SIG-M5 treated with dmso at 0.1 percent for 504 hours (cell line): ENCODE results near the gene LPIN2.
"Not testable (repeated sequence)": the region's sequence is repeated elsewhere in the genome, so short reads cannot be mapped to it uniquely, and the experiment has no call there.

Source experiments
- DNase-seq: peaks from one replicate; lab custom pipeline; 2025; ENCODE audit not compliant: unreplicated experiment; lab: John Stamatoyannopoulos, UW

LPIN2 gene

DNA sequence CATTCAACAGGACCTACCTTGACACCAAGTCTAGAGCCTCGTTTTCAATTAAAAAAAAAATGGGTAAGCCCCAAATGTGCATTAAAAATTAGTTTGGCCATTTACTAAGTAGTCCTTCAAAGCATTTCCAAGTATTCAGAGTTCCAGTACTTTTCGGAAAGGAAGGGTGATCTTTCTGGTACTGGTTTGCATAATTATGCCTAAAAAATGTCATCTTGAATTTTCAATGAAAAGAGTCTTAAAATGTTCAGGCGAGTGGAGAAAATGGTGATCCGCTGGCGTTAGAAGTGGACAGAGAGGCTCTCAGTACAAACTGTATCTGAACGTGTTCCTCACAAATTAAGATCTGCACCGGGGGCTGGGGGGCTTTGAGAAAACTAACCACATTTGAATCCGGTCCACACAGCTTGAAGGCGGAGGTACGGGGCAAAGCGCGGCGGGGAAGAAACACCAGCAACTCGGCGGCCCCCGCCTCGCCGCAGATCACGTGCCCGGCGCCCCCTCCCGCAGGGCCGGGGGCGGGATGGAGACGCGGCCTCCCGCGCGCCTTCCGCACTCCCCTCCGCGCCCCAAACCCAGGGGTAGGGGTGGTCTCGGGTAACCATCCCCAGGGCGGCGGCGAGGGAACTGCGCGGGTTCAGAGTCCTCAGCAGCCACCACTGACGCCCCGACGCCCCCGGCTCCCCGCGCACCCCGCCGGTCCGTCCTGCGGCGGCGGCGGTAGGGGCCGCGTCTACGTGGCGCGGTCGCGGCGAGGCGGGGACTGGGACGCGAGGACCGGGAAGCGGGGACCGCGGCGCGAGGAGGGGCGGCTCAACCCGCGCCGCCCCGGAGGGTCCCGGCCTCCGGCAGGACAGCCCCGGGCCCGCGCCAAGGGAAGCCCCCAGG is 564 bp downstream of the LPIN2 start:
- peak; percentile 24 for DNase-seq

DNA sequence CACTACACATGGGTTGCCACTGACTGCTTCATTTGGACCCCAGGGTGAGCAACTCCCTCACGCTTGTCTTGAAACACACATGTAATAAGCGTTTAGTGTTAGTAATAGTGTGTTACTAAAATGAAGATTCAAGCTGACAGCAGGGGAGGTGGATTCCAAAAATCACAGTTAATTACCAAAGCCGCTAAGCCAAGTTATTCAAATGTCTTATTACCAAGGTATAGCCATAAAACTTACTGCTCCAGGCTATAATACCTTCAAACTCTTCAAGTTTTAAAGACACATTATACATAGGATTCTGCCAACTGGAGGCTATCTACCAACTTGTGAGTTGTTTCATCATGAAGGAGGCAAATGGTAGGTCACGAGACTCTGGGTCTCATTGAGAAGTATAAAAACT is 2.9 kb downstream of the LPIN2 start:
- DNase-seq, result no peak

DNA sequence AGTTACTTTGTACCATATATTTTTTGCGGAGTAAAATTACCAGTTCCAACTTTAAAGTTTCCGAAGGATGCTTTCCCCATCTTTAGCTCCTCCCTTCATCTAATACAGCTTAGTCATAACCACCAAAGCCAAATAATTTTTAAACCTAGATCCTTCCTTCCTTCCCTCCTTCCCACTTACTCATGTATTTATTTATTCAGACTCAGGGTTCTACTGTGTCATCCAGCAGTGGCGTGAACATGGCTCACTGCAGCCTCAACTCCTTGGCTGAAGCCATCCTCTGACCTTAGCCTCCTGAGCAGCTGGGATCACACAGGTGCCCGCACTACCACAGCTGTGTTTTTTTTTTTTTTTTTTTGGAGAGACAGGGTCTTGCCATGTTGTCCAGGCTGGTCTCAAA is 4.4 kb downstream of the LPIN2 start:
- DNase-seq, result no peak

DNA sequence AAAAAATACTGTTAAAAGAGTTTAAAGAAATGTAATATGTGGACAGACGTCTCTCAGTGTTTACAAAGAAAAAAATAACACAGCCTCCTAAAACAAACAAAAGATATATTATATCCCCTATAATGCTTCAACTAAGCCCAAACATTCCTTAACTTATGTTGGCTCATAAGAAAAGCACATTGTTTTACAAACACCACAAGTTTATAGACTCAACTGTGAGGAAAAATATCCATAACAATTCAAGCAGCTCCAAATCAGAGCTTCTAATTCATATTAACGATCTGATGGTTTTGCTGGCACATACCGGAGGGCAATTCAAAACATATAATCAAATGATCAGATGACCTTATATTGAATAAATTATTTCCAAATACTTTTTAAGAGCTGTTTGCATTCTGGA is 5.5 kb downstream of the LPIN2 start:
- no peak for DNase-seq

DNA sequence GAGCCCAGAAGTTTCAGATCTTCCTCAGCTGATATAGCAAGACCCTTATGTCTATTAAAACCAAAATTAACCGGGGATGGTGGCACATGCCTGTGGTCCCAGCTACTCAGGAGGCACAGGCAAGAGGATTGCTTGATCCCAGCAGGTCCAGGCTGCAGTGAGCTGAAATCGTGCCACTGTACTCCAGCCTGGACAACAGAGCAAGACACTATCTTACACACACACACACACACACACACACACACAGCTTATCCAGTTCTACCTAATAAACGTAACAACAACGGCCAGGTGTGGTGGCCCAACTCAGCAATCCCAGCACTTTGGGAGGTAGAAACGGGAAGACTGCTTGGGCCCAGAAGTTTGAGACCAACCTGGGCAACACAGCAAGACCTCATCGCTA is 7.5 kb downstream of the LPIN2 start:
- DNase-seq, result no peak

DNA sequence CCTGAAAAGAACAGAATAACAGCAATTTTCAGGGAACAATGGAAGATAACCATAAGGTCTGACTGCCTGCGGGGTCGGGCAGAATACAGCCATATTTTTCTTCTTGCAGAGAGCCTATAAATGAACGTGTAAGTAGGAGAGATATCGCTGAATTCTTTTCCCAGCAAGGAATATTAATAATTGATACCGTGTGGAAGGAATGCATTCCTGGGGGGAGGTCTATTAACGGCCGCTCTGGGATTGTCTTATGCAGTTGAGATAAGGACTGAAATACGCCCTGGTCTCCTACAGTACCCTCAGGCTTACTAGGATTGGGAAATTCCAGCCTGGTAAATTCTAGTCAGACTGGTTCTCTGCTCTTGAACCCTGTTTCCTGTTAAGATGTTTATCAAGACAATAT is 9.2 kb downstream of the LPIN2 start:
- DNase-seq, result not testable (repeated sequence)

DNA sequence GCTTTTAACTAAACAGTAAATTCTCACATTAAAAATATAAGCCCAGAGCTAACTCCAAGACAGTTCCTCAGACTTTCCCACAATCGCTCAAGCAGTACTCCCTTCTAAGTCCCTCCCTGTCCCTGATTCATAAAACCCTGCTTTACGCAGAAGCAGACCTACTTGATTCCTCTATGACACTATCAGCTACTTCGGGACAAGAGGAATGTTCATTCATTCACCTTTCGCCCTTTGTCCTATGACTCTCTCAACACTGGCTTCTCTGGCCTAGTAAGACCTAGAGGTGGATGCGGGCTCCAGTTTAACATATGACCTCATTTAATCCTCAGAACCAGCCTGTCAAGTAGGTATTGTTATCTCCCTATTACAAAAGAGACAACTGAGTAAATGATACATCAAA is 10.2 kb downstream of the LPIN2 start:
- no peak for DNase-seq

DNA sequence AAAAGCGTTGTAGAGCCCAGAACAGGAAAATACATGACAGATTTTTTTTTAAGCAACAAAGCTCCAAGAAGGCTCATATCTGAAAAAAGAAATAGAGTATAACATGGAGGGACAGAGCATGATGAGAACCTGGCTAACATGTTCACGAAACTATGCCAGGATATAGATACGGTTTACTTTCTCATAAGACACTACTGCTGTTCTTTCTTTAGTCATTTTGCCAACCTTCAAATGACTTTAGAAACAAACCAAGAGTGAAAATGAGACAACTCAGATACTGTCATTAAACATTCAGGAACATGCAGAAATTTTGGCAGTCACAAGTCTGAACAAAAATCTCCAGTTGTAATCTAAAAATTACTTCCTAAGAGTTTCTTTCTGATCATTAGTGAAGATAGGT is 14.3 kb downstream of the LPIN2 start:
- no peak for DNase-seq

DNA sequence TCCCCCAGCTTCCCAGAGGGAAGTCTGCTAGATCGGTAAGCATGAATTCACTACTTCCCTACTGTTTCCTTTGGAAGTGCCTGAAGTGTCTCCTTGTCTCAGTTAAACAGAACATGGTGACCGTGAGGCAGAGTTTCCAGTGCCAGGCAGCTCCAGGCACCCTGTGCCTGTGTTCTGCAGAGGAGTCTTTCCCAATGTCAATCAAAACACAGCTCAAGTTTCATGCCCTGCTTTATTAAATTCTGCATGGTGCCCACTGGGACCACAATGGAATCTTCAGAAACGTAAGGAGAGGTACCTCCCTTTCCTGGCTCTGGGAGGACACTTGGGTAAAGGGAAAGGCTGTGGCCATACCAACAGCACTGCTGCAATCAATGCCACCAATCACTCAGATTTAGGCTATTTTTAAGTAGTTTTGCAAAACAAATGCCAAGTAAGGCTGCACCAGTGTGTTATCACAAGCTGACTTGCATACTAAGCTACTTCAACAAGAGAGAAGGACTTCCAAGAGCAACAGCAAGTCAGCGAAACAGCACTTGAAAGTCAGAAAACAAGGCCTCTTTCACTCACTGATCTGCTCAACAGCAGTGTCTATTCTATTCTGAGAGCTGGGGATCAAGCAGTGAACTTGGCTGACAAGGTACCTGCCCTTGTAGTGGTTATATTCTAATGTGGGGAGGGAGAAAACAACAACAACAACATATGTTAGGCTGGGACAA is 14.9 kb downstream of the LPIN2 start:
- DNase-seq, result no peak

DNA sequence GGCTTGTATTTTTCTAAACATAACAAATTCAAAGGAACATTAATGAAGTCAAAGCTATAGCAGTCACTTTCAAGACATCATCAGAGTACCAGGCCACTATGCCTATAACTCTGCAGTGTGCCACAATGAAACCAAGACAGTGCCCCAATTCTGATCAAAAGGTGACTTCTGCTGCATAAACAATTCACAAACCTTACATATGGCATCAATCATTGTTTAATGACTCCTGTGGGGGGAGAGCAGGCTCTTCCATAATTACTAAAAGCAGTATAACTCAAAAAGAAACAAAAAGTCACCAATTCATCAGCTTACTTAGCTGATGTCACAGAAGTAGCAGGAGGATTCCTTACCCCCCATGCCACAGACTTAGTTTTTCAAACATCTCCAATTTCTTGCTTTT is 15.5 kb downstream of the LPIN2 start:
- no peak for DNase-seq

DNA sequence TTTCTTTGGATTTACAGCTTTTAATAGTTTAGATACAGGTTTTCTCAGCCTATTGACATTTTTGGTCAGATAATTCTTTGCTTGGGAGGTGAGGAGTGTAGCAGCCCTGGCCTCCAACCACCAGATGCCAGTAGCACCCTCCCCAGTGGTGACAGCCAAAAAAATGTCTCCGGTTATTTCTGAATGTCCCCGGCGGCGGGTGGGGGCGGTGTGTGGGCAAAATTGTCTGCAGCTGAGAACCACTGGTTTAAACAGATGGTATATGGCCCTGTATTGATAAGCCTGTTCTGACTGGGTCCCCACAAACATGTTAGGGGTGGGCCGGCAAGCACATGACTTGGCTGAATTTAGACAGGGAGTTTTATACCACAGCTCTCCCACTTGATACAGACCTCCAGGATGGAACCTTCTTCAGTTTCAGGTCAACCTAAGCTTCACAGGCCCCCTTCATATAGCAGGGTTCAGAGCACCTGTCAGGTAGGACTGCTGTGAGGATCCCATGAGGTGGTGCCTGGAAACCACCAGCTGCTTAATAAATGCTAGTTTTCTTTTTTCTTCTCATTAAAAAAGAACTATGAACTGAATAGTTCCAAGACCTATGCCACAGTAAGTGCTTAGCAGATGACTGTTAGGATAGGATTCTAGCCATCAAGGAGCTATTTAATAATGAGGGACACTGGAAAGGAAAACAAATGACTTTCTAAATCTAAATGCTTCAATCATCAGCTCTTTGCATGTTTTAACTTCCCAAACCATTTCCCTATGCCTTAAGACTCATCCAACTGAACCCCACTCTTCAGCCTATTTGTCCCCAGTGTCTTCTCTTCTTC is 18.1 kb downstream of the LPIN2 start:
- peak; percentile 44 for DNase-seq

DNA sequence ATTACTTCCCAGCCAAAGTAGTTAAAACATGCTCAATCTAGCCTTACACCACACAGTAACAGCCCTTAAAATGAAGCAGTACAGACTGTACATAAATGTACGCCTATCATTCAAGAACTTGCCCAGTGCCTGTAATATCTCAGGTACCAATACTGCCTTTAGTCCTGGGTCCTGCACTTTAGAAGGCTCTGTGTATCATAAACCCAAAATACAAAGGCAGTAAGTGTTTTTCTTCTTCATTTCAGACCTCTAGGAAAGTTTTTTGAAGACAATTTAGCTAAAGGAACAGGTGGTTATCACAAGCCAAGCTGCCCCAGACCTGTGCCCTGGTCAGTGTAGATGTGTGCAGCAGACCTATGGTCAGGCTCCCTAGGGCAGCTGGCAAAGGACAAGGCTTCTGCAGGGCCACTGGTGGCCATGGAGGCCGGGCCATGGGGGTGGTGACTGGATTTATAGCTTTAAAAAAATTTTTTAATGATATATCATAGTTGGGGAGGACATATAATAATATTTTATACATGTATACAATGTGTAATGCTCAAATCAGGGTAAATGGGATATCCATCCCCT is 18.8 kb downstream of the LPIN2 start:
- DNase-seq, result no peak

DNA sequence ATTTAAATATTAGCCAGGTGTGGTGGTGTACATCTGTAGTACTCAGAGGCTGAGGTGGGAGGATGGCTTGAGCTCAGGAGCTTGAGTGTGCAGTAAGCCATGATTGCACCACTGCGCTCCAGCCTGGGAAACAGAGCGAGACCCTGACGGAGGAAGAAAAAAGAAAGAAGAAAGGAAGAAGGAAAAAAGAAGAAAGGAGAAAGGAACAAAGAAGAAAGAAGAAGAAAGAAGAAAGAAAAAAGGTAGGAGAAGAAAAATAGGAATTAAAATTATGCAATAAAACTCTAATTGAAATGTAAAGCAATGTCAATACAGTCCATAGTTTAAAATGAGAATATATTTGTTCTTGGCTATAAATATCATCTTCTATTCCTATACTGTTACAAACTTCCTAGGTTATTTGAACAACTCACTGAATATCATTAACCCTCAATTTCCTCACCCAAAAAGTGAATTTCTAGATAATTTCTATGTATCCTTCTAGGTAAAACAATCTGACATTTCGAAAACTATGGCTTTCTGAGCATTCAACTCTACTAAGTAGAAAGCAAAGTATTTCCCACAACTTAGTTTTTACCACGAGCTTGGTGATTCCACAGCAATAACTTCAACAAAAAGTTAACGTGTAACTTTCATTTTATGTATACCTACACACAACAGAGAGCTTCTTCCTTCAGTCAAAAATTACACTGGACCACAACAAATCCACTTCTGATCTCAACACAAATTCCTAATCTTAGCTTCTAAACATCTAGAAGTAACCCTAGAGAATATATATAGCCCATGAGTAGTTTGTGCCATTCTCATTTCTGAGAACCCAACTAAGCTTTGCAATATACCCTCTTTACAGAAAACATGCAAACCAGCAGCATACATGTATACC is 19.7 kb downstream of the LPIN2 start:
- DNase-seq, result no peak

DNA sequence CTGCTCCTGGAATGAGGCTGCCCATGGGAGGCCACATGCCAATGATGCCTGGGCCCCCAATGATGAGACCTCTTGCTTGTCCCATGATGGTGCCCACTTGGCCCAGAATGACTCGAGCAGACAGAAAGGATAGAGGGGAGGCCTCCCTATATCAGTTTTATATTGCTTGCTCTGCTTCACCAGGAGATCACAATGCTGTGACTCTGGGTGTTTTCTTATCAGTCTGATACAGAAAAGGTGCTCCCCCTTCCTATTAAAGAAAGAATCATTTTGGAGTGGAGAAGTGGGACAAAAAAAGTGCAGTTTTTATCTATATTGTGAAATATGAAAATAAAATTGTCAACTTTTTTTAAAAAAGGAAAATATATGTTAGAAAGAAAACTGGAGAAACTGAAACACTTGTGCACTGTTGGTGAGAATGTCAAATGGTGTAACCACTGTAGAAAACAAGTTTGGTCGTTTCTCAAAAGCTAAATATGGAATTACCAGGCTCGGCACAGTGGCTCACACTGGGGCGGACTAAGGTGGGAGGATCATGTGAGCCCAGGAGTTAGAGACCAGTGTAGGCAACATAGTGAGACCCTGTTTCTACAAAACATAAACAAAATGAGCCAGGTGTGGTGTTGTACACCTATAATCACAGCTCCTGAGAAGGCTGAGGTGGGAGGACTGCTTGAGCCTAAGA is 21.8 kb downstream of the LPIN2 start:
- DNase-seq, result no peak

DNA sequence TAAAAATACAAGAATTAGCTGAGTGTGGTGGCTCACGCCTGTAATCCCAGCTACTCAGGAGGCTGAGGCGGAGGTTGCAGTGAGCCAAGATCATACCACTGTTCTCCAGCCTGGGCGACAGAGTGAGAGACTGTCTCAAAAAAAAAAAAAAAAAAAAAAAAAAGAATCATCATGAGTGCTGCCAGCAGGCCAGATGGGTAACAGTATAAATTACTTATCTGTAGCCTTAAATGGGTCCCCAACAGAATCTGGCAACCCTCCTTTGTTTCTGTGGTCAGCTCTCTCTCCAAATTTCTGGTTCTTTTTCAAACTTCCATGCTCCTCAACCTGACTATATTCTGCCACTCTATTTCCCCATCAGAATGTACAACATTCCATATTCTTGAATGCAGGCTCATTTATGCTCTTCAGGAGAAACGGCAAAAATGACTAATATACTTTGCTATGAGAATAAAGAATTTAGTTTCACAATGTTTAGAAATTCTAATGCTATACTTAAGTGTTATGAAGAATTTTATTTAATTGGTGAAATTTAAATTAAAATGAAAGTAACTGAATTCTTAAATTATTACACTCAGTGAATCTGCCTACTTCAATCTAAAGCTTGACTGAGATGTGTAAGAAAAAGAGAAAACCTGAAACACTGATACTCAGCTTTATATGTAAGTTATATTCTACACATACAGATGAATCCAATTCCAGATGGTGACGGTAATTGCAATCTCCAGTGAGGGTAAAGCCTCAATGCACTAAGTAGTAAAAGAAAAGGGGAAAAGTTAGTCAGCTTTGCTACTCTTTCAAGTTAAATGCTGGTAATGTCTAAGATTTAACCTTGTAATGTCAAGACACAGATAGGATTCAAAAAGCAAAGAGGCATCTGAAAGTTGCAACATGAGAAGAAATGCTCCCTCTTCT is 24.8 kb downstream of the LPIN2 start:
- no peak for DNase-seq

DNA sequence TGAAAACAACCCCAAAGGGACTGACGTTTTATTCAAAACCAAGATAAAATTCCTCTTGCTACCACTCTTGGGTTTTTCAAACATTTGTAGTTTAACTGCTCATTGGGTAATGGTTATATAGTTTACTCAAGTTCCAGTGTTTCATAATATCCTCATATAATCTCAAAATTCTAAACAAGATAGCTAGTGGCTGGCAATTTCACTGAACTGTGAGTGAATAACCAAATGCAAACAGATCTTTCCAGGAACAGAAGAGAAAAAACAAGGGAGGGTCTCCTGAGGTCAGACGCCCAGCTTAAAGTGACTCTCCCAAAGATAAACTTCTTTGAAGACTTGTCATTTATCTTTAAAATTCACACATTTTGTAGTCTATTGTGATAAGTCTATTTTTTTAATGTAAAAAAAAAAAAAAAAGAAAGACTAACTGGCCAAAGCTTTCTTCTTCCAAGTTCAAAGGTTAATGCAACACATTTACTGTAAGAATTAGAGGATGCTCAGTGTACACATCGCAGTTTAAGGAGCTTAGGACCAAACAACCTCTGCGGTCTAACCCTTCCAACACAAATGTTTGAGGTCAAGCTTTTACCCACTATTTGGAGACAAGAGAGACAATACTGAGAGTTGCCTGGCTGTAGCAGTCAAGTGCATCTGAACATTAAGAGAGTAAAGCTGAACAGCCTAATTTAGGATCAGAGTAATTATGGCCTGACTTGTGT is 26.6 kb downstream of the LPIN2 start:
- no peak for DNase-seq

DNA sequence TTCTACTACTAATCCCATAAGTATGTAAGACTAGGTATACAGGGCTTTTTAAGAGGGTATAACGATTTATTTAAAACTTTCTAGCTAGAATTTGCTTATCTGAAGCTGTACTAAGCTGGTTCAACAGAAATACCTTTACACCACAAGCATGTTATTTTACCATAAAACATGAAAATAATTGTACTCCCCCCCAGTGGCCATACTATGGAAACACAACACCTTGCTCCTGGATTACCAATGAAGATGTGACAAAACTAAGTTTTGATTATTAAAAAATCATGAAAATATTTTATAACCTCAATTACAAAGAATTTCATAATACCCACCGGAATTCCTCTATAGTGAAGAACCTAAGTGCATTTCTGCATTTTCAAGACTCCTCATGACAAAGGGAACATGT is 27.3 kb downstream of the LPIN2 start:
- peak; percentile 43 for DNase-seq

DNA sequence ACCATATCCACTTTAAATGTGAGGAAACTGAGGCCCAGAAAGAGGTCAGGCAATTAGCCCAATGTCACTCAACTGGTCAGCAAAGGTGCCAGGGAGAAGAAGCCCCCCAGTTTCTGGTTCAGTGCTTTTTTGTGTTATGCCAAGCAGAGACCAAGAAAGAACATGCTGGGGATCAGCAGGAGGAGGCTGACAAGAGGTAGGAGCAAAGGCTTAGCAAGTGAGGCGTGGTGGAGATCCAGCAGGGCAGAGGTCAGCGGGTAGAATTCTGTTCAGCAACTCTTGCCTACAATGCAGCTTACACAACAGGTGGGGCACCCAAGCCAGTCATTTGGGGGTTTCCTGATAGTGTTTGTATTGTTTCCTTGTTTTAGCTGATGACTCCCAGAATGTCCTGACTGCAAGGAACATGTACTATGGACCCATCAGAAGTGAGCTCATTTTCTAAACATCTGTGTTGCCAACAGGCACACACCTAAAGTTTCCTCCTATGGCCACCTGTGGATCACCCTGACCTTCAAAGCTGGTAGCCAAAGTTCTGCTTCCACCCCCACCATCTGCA is 28.2 kb downstream of the LPIN2 start:
- no peak for DNase-seq
